ENCODE measurements around the gene GATD1.

GATD1 gene

DNA sequence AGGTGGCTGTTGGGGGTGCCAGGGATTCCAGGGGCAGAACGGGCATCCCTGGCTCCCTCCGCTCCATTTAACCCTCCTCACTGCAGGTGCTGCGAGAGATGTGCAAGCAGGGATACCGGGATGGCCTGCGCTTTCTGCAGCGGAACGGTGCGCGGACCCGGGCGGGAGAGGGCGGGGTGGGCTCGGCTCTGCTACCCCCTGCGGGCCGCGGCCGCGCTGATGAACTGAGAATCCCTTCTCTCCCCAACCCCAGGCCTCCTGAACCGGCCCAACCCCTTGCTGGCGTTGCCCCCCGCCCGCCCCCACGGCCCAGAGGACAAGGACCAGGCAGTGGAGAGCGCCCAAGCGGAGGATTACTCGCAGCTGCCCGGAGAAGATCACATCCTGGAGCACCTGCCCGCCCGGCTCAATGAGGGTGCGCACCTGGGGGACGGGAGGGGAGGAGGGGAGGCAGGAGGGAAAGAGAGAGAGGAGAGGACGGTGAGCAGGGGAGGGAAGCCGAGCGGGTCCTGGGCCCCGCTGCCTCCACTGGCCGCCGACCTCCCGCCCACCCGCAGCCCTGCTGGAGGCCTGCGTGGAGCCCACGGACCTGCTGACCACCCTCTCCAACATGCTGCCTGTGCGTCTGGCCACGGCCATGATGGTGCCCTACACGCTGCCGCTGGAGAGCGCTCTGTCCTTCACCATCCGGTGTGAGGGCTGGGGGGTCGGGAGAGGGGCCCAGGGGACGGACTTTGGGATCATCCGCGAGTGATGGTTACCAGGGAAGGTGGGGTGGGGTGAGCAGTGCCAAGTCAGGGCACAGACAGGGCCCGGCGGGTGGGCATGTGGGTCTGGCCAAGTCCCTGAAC, 46.4 kb upstream of the GATD1 start:
- TF ChIP-seq, protein P1, sequence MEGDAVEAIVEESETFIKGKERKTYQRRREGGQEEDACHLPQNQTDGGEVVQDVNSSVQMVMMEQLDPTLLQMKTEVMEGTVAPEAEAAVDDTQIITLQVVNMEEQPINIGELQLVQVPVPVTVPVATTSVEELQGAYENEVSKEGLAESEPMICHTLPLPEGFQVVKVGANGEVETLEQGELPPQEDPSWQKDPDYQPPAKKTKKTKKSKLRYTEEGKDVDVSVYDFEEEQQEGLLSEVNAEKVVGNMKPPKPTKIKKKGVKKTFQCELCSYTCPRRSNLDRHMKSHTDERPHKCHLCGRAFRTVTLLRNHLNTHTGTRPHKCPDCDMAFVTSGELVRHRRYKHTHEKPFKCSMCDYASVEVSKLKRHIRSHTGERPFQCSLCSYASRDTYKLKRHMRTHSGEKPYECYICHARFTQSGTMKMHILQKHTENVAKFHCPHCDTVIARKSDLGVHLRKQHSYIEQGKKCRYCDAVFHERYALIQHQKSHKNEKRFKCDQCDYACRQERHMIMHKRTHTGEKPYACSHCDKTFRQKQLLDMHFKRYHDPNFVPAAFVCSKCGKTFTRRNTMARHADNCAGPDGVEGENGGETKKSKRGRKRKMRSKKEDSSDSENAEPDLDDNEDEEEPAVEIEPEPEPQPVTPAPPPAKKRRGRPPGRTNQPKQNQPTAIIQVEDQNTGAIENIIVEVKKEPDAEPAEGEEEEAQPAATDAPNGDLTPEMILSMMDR (IDR thresholded peaks at IDR 0.05) = no peak

DNA sequence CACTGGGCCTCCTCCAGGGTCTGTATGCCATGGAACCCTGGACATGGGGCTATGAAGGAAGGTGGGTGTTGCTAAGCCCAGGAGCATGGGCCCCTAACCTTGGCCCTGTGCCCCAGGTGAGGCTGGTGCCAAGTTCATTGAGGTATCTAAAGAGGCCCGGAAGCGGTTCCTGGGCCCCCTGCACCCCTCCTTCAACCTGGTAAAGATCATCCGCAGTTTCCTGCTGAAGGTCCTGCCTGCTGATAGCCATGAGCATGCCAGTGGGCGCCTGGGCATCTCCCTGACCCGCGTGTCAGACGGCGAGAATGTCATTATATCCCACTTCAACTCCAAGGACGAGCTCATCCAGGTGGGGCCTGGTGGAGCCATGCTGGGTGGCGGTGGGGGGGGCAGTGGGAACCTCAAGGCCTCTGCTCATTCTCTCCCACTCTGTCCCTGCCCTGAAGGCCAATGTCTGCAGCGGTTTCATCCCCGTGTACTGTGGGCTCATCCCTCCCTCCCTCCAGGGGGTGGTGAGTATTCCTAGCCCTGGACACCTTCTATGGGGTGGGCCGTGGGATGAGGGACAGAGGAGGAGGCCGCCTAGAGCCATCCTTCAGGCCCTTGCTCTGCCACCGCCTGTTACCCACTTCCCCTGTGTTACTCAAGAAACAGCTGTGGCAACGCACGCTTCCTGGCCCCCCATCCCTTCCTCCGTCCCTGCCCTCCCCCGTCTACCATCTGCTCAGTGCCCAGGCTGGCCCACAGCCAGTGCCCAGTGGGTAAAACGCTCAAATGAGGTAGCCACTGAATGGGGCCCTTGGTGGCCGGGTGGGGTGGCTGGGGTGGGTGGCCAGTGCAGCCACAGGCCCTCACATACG, 44.5 kb upstream of the GATD1 start:
- TF ChIP-seq, protein P1 (IDR thresholded peaks at IDR 0.05) = no peak

DNA sequence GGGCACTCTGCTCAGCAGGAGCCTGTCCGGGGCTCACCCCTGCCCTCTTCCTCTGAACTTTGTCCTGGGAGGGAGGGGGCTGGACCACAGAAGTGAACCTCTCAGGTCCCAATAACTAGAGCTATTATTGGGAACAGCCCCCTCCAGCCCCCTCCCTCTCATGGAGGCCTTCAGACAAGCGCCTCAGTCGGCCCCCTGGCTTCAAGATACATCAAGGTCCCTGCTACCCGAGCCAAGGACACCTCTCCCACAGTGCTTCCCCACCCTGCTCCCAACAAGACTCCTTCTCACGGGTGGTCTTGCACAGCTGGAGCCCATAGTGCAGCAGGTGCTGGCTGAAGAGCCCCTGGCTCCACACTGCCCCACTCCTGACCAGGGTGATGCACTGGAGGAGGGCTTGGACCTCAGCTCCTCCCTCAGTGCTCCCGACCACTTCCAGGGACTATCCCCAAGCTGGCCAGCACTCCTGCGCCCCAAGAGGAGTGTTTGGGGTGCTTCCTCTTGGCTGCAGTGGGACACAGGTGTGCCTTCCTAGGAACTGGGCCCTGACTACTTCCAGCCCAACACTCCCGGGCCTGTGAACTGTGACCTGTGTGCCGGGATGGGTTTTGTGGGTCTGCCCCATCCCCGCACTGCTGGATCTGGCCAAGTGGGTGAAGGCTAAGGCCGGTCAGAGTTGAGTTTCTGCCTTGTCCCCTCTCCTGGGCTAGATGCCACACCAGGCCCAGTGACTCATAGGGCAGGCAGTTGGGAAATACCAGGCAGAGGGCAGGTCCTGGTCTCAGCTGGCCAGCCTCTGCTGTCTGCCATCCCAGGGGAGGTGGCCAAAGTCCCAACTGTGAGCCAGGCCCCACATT, 43.6 kb upstream of the GATD1 start:
- TF ChIP-seq, protein P1 (IDR thresholded peaks at IDR 0.05) = no peak

DNA sequence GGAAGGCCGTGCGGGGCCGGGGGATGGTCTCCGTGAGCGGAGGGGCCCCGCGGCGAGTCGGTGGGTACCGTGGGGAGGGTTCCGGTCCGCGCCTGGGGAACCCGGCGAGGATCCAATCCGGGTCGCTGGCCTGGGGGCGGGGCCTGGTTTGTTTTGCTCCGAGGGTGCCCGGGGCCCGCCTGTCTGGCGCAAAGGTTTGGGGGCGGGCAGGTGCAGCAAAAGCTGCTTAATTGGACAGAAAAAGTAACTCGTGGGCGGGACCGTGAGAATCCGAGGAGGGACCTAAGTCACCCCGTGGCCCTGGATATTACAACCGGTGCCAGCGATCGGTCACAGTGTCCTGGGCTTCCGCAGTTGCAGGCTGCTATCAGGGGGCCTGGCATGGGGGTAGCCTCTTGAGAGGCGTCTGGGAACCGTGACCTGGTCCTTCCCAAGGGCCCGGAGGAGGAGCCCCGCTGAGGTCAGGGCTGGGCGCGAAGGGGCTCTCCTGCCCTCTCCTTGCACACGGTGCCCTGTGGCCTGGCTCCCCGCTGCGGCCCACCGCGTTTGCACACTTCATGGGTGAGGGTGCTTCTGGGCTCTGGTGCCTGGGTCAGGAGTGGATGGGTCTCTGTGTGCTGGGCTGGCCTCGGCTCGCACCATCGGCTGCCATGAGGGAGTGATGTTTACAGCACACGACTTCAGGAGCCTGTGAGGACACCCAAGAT, 42.8 kb upstream of the GATD1 start:
- TF ChIP-seq, protein P1 (IDR thresholded peaks at IDR 0.05) = no peak

DNA sequence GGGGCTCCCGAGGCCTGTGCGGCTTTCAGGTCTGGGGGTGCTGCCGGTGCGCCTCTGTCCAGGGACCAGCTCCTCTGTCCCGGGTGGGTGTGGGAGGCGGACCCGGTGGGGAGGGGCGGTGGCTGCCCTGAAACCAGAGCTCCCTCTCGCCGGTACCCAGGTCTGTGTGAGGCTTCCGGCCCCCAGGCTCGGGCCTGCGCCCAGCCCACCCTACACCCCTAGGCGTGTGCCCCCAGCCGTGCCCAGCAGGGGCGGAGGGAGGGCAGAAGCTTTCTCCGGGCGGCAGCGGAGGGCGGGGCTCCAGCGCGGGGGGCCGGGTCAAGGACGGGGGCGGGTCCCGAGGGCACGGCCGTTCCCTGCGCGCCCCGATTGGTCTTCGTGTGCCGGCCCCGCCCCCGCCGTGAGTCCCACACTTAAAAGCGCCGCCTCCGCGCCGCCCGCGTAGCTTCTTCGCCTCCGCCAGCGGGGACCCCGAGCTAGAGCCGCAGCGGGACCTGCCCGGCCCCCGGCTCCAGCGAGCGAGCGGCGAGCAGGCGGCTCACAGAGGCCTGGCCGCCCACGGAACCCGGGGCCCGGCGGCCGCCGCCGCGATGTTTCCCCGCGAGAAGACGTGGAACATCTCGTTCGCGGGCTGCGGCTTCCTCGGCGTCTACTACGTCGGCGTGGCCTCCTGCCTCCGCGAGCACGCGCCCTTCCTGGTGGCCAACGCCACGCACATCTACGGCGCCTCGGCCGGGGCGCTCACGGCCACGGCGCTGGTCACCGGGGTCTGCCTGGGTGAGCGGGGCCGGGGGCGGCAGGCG, 42.0 kb upstream of the GATD1 start:
- TF ChIP-seq, protein P1 (IDR thresholded peaks at IDR 0.05) = no peak

DNA sequence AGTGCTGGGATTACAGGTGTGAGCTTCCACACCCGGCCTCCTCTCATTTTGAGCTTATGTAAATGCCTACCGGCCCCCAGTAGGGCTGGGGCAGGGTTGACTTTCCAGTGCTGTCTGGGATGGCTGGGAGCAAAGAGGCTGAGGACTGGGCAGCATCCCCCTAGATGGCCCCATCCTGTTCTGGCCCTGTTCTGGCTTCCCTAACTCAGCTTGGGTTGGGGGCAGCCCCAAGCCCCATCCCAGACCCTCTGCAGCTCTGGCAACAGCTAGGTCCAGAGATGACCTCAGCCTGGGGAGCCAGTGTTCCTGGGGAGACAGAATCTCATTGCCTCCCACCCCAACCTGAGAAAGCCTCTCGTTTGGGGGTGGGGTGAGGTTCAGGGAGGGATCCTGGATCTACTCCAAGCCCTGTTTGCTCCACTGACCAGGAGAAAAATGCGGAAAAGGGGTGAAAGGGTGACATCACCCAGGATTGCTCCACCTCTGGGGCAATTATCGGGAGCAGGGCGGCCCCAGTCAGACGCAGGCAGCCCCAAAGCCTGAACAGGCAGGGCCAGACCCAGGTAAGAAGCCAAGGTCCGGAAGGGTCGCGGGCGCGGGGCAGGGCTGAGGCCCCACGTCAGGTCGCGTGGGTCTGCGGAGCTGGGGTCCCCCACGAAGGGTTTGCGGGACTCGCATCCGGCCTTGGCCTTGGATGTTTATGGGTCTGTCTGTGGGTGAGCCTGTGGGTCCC, 41.3 kb upstream of the GATD1 start, which contains the start of gene PNPLA2:
Gene PNPLA2, plus strand, starts transcription at position 519 of the 733 bp plus-strand sequence. CDS start 805 bp downstream, outside the sequence.
- TF ChIP-seq, protein P1 (IDR thresholded peaks at IDR 0.05) = no peak
